HepG2 (cell line): ENCODE results near the gene LRRC73.

ENCODE experiments used
- TF ChIP-seq, protein P1 (sequence below): sonication (generic); formaldehyde crosslinking; IDR thresholded peaks from 2 replicates; pipeline ENCODE4 v1.5.0; 2020; ENCODE audit warnings: mild to moderate bottlenecking, missing genetic modification reagents, moderate library complexity
- TF ChIP-seq, protein P2 (sequence below): sonication (generic); formaldehyde crosslinking; IDR thresholded peaks from 2 replicates; pipeline ENCODE4 v1.9.0; 2021; ENCODE audit warnings: mild to moderate bottlenecking, missing genetic modification reagents

DNA sequence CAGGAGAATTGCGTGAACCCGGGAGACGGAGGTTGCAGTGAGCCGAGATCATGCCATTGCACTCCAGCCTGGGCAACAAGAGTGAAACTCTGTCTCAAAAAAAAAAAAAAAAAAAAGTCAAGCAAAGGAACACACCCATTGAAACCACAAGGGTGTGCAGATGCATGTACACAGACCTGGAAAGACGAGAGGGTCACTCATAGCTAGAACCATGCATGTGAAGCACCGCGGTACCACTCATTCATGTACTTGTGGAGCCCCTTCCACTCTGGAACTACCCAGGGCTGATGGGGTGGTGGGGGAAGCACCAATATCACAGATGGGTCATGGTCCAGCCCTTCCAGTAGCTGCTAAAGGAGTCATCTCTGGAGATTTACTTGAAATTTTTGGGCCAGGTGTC, 40.2 kb downstream of the LRRC73 start:
- TF ChIP-seq, protein P1, sequence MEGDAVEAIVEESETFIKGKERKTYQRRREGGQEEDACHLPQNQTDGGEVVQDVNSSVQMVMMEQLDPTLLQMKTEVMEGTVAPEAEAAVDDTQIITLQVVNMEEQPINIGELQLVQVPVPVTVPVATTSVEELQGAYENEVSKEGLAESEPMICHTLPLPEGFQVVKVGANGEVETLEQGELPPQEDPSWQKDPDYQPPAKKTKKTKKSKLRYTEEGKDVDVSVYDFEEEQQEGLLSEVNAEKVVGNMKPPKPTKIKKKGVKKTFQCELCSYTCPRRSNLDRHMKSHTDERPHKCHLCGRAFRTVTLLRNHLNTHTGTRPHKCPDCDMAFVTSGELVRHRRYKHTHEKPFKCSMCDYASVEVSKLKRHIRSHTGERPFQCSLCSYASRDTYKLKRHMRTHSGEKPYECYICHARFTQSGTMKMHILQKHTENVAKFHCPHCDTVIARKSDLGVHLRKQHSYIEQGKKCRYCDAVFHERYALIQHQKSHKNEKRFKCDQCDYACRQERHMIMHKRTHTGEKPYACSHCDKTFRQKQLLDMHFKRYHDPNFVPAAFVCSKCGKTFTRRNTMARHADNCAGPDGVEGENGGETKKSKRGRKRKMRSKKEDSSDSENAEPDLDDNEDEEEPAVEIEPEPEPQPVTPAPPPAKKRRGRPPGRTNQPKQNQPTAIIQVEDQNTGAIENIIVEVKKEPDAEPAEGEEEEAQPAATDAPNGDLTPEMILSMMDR (CRISPR knock-in tag): no peak
- TF ChIP-seq, protein P2, sequence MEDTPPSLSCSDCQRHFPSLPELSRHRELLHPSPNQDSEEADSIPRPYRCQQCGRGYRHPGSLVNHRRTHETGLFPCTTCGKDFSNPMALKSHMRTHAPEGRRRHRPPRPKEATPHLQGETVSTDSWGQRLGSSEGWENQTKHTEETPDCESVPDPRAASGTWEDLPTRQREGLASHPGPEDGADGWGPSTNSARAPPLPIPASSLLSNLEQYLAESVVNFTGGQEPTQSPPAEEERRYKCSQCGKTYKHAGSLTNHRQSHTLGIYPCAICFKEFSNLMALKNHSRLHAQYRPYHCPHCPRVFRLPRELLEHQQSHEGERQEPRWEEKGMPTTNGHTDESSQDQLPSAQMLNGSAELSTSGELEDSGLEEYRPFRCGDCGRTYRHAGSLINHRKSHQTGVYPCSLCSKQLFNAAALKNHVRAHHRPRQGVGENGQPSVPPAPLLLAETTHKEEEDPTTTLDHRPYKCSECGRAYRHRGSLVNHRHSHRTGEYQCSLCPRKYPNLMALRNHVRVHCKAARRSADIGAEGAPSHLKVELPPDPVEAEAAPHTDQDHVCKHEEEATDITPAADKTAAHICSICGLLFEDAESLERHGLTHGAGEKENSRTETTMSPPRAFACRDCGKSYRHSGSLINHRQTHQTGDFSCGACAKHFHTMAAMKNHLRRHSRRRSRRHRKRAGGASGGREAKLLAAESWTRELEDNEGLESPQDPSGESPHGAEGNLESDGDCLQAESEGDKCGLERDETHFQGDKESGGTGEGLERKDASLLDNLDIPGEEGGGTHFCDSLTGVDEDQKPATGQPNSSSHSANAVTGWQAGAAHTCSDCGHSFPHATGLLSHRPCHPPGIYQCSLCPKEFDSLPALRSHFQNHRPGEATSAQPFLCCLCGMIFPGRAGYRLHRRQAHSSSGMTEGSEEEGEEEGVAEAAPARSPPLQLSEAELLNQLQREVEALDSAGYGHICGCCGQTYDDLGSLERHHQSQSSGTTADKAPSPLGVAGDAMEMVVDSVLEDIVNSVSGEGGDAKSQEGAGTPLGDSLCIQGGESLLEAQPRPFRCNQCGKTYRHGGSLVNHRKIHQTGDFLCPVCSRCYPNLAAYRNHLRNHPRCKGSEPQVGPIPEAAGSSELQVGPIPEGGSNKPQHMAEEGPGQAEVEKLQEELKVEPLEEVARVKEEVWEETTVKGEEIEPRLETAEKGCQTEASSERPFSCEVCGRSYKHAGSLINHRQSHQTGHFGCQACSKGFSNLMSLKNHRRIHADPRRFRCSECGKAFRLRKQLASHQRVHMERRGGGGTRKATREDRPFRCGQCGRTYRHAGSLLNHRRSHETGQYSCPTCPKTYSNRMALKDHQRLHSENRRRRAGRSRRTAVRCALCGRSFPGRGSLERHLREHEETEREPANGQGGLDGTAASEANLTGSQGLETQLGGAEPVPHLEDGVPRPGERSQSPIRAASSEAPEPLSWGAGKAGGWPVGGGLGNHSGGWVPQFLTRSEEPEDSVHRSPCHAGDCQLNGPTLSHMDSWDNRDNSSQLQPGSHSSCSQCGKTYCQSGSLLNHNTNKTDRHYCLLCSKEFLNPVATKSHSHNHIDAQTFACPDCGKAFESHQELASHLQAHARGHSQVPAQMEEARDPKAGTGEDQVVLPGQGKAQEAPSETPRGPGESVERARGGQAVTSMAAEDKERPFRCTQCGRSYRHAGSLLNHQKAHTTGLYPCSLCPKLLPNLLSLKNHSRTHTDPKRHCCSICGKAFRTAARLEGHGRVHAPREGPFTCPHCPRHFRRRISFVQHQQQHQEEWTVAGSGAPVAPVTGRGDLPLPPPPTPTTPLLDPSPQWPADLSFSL (CRISPR knock-in tag): no peak
